Hematopoietic multipotent progenitor cell (in vitro differentiated cells): ENCODE results near the gene MKS1. TPM values are rescaled to one million over a fixed set of nuclear protein-coding genes. Genes with fewer than 3 reads are reported as not detected.

Experiments used
- DNase-seq, 3 donors: peaks; one replicate each; pipeline ENCODE4 v3.0.0-alpha.2; 2011 to 2015; ENCODE audit warnings: low read depth in 2 of 3, low spot score in 2 of 3
- total RNA-seq: library from RNA; depleted of rRNA; stranded (reverse); fragments of >200 nt; gene quantifications from one replicate; pipeline ENCODE4 v1.2.3, GENCODE V29; 2012

Gene MKS1
- total RNA-seq: 21.3 TPM

- peak; percentile 86 to 97 (median 96) for DNase-seq
Observed at GRCh38 chr17:58219007-58219788, at the start of gene MKS1. MKS1 (minus strand) TSS chr17:58219255; CDS start chr17:58219230, 25 bp downstream.

GRCh38 chr17:58268326-58268725 is 49.3 kb upstream of the MKS1 start:
- DNase-seq: no peak

- no peak for DNase-seq
Observed at GRCh38 chr17:58267347-58268324, 48.6 kb upstream of the MKS1 start.

- no peak for DNase-seq
Observed at GRCh38 chr17:58265902-58266875, 47.1 kb upstream of the MKS1 start.

- DNase-seq: no peak
Observed at GRCh38 chr17:58265271-58265670, 46.2 kb upstream of the MKS1 start.

GRCh38 chr17:58264407-58265103 is 45.5 kb upstream of the MKS1 start:
- no peak for DNase-seq

- no peak for DNase-seq
Observed at GRCh38 chr17:58263773-58264172, 44.7 kb upstream of the MKS1 start.

GRCh38 chr17:58262149-58262548 is 43.1 kb upstream of the MKS1 start:
- no peak for DNase-seq

- no peak for DNase-seq
Observed at GRCh38 chr17:58254803-58255202, 35.7 kb upstream of the MKS1 start.

- DNase-seq: no peak
Observed at GRCh38 chr17:58253082-58253481, 34.0 kb upstream of the MKS1 start.

GRCh38 chr17:58252141-58252540 is 33.1 kb upstream of the MKS1 start:
- no peak for DNase-seq

- DNase-seq: no peak
Observed at GRCh38 chr17:58250344-58251011, 31.4 kb upstream of the MKS1 start.

- DNase-seq: peak; percentile 61 to 68 (median 62)
Observed at GRCh38 chr17:58249270-58250133, 30.4 kb upstream of the MKS1 start.

- DNase-seq: no peak
Observed at GRCh38 chr17:58248955-58249269, 29.9 kb upstream of the MKS1 start.

GRCh38 chr17:58247511-58248363 is 28.7 kb upstream of the MKS1 start:
- no peak for DNase-seq

- DNase-seq: no peak
Observed at GRCh38 chr17:58246781-58247180, 27.7 kb upstream of the MKS1 start.

- no peak for DNase-seq
Observed at GRCh38 chr17:58246104-58246740, 27.2 kb upstream of the MKS1 start.
